Measurements from ENCODE around the gene LEFTY1. TPM values are rescaled to one million over a fixed set of nuclear protein-coding genes. Genes with fewer than 3 reads are reported as not detected.

LEFTY1 gene
- total and polyA plus RNA-seq, 10 donors, result 0.06 to 0.95 (median 0.34) TPM; not detected in 3

GRCh38 chr1:225844236-225845061 is 44.5 kb downstream of the LEFTY1 start:
- intact Hi-C loops (cut with DNase I; ENCODE audit: low total_unique reads), result loop anchor here (5.0 to 10.0 kb wide), 2 partner anchors 60 to 367 kb away; no protein-coding TSS in a partner anchor
- no peak overlapping the region for H3K27ac ChIP-seq
- H3K4me3 ChIP-seq, result no peak overlapping the region
- 82 to 94% (median 90%) methylated on average over 18 of the region's 18 CpGs for WGBS, 5 donors
- H3K4me1 ChIP-seq, result peaks cover 17 to 58% (median 29%) of the 10 kb centered on the region in 6 donors
- no peak for TF ChIP-seq CTCF (IDR thresholded peaks at IDR 0.05 in 8 of 11, conservative IDR thresholded peaks at IDR 0.05 in 3 of 11)
- peak in 1 of 3 donors; percentile 24 for TF ChIP-seq POLR2AphosphoS5 (IDR thresholded peaks at IDR 0.05)
- no peaks in the 10 kb centered on the region for H3K27me3 ChIP-seq (replicated peaks in 1 of 7)
- no peaks in the 10 kb centered on the region for H3K9me3 ChIP-seq
- H3K36me3 ChIP-seq, result peaks cover 0 to 89% (median 27%) of the 10 kb centered on the region in 6 donors
- peak; percentile 64 for DNase-seq

- H3K36me3 ChIP-seq, result peaks cover 0 to 89% (median 27%) of the 10 kb centered on the region in 6 donors
- H3K4me3 ChIP-seq, result no peak overlapping the region
- DNase-seq, result peak; percentile 53
- peak overlapping the region in 1 of 8 donors; percentile 1 for H3K27ac ChIP-seq
- intact Hi-C loops (cut with DNase I; ENCODE audit: low total_unique reads), result loop anchor here (10.0 kb wide), 1 partner anchor 61 kb away; no protein-coding TSS in a partner anchor
- peak in 2 of 3 donors; percentile 2 to 42 for TF ChIP-seq POLR2AphosphoS5 (IDR thresholded peaks at IDR 0.05)
- no peak for TF ChIP-seq CTCF (IDR thresholded peaks at IDR 0.05 in 8 of 11, conservative IDR thresholded peaks at IDR 0.05 in 3 of 11)
- H3K9me3 ChIP-seq, result no peaks in the 10 kb centered on the region
- H3K4me1 ChIP-seq, result peaks cover 9 to 48% (median 18%) of the 10 kb centered on the region in 6 donors
- 74 to 89% (median 86%) methylated on average over 6 of the region's 6 CpGs for WGBS, 5 donors
- no peaks in the 10 kb centered on the region for H3K27me3 ChIP-seq (replicated peaks in 1 of 7)
These were observed 45.5 kb downstream of the LEFTY1 start for GRCh38 chr1:225843426-225843795.

- TF ChIP-seq POLR2AphosphoS5 (IDR thresholded peaks at IDR 0.05) (no peak), CTCF (IDR thresholded peaks at IDR 0.05 in 8 of 11, conservative IDR thresholded peaks at IDR 0.05 in 3 of 11) (no peak), POLR2A (IDR thresholded peaks at IDR 0.05) (no peak)
- peak; percentile 29 for DNase-seq
- WGBS, 5 donors, result 84 to 92% (median 89%) methylated on average over 6 of the region's 6 CpGs
- peak overlapping the region in 2 of 8 donors; percentile 1 to 18 for H3K27ac ChIP-seq
- H3K36me3 ChIP-seq, result peaks cover 0 to 89% (median 27%) of the 10 kb centered on the region in 6 donors
- H3K4me1 ChIP-seq, result peaks cover 7 to 43% (median 13%) of the 10 kb centered on the region in 6 donors
- intact Hi-C loops (cut with DNase I; ENCODE audit: low total_unique reads), result loop anchor here (10.0 kb wide), 1 partner anchor 62 kb away; no protein-coding TSS in a partner anchor
- H3K9me3 ChIP-seq, result no peaks in the 10 kb centered on the region
- no peaks in the 10 kb centered on the region for H3K27me3 ChIP-seq (replicated peaks in 1 of 7)
- no peak overlapping the region for H3K4me3 ChIP-seq
These were observed 46.0 kb downstream of the LEFTY1 start for GRCh38 chr1:225842788-225843425.

- intact Hi-C loops (cut with DNase I; ENCODE audit: low total_unique reads), result loop anchor here (10.0 kb wide), 1 partner anchor 63 kb away; no protein-coding TSS in a partner anchor
- peak; percentile 59 for DNase-seq
- Histone ChIP-seq H3K27ac (peak overlapping the region in 2 of 8 donors; percentile 1 to 18), H3K4me1 (peaks cover 0 to 34% (median 5%) of the 10 kb centered on the region in 6 donors), H3K9me3 (no peaks in the 10 kb centered on the region), H3K27me3 (replicated peaks in 1 of 7) (no peaks in the 10 kb centered on the region), H3K4me3 (no peak overlapping the region), H3K36me3 (peaks cover 0 to 81% (median 24%) of the 10 kb centered on the region in 6 donors)
- TF ChIP-seq POLR2AphosphoS5 (IDR thresholded peaks at IDR 0.05), result peak; percentile 21 to 73 (median 60)
- TF ChIP-seq POLR2A (IDR thresholded peaks at IDR 0.05), result no peak
- WGBS, 5 donors, result 79 to 93% (median 85%) methylated on average over 10 to 12 of the region's 12 CpGs
These were observed 46.9 kb downstream of the LEFTY1 start for GRCh38 chr1:225842074-225842473.
